Body of pancreas (tissue), 4 donors: ENCODE measurements around the gene HLA-F. TPM values are rescaled to one million over a fixed set of nuclear protein-coding genes. Genes with fewer than 3 reads are reported as not detected.
A peak's percentile ranks its signal among the peaks of the same experiment; 100 is the strongest.

Source experiments
- ATAC-seq: fragments of 150-250 bp; one replicate; pipeline ENCODE4 v1.9.1; 2016
- DNase-seq, 4 donors: peaks; one replicate each; pipeline ENCODE4 v3.0.0-alpha.2; 2019
- H3K27ac ChIP-seq, 4 donors: fragments of 200-600 bp; sonication (generic); 1 replicate in 3 of 4; 2 replicates in 1 of 4; pipeline versions ENCODE4 v1.5.1 to v1.6.1; 2016 to 2019; ENCODE audit warnings: mild to moderate bottlenecking in 1 of 4, mixed read lengths in 1 of 4, moderate library complexity in 1 of 4
- H3K27me3 ChIP-seq, 2 donors: fragments of 200-600 bp; sonication (generic); one replicate each; pipeline ENCODE4 v1.6.0; 2016; ENCODE audit warnings: mild to moderate bottlenecking in 1 of 2
- H3K36me3 ChIP-seq, 2 donors: fragments of 200-600 bp; sonication (generic); replicated peaks in 1 of 2; 2 replicates each; pipeline ENCODE4 v1.5.1; 2016; ENCODE audit warnings: low read depth in 2 of 2; ENCODE audit not compliant: insufficient read depth in 1 of 2
- H3K4me1 ChIP-seq: fragments of 200-600 bp; sonication (generic); one replicate; pipeline ENCODE4 v1.6.0; 2016
- H3K4me3 ChIP-seq, 2 donors: fragments of 200-600 bp; sonication (generic); 1 replicate in 1 of 2; 2 replicates in 1 of 2; pipeline ENCODE4 v1.5.1; 2016 to 2019
- H3K9me3 ChIP-seq, 3 donors: fragments of 200-600 bp; sonication (generic); 1 replicate in 2 of 3; 2 replicates in 1 of 3; pipeline ENCODE4 v1.5.1; 2016
- POLR2A ChIP-seq, 3 donors: fragments of 450-650 bp; IDR thresholded peaks; one replicate each; pipeline ENCODE4 v1.6.1; 2016; ENCODE audit warnings: antibody characterized with exemption in 3 of 3, mild to moderate bottlenecking in 2 of 3
- WGBS, 2 donors: methylation state at CpG; one replicate each; pipeline ENCODE4 v1.1.5; 2017; 5-methylcytosine and 5-hydroxymethylcytosine counted together
- intact Hi-C: fragments of 100-400 bp; cut with DNase I; formaldehyde crosslinking; loops from one replicate; pipeline ENCODE4 v1.15.1; 2023
- total RNA-seq, 2 donors: library from RNA; depleted of rRNA; stranded (reverse); fragments of >200 nt; gene quantifications; one replicate each; pipeline ENCODE4 v1.1.0, GENCODE V29; 2016
- TF ChIP-seq, protein P1 (sequence below), 7 experiments: fragments of 450-650 bp in 4 of 7; fragments of 200-600 bp in 3 of 7; sonication (generic) in 3 of 7; IDR thresholded peaks; one replicate each; pipeline ENCODE4 v1.5.1; 2016 to 2019; ENCODE audit warnings: antibody characterized with exemption in 7 of 7

The HLA-F gene
- total RNA-seq, 2 donors from 2014 or later = 25.4 to 51.7 TPM

DNA sequence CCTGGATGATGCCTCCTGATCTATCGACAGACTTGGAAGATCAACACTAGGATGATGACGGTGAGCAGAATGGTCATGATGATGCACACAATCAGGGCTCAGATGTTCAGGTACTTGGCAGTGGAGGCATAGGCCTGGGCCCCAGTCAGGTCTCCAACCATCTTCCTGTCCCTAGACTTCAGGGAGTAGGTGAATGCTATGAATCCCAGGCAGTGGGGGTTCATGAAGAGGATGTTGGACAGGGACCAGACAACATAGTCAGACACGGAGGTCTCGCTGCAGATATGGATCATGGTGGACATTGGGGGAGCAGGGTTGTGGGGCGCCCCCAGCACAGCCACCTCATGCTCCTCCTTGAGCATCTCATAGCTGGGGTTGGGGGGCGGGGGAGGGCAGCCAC is 27.5 kb downstream of the HLA-F start:
- Histone ChIP-seq H3K9me3 (no peaks in the 10 kb centered on the region), H3K27ac (no peak overlapping the region), H3K27me3 (no peaks in the 10 kb centered on the region), H3K4me1 (peaks cover 24% of the 10 kb centered on the region), H3K36me3 (no peaks in the 10 kb centered on the region), H3K4me3 (no peak overlapping the region)
- TF ChIP-seq POLR2A (IDR thresholded peaks at IDR 0.05) = no peak
- TF ChIP-seq, protein P1, sequence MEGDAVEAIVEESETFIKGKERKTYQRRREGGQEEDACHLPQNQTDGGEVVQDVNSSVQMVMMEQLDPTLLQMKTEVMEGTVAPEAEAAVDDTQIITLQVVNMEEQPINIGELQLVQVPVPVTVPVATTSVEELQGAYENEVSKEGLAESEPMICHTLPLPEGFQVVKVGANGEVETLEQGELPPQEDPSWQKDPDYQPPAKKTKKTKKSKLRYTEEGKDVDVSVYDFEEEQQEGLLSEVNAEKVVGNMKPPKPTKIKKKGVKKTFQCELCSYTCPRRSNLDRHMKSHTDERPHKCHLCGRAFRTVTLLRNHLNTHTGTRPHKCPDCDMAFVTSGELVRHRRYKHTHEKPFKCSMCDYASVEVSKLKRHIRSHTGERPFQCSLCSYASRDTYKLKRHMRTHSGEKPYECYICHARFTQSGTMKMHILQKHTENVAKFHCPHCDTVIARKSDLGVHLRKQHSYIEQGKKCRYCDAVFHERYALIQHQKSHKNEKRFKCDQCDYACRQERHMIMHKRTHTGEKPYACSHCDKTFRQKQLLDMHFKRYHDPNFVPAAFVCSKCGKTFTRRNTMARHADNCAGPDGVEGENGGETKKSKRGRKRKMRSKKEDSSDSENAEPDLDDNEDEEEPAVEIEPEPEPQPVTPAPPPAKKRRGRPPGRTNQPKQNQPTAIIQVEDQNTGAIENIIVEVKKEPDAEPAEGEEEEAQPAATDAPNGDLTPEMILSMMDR (IDR thresholded peaks at IDR 0.05) = no peak
- DNase-seq = no peak
- 62 to 96% methylated on average over 6 of the region's 6 CpGs for WGBS, 2 donors
- no peak for ATAC-seq
- intact Hi-C loops = no loop called here

DNA sequence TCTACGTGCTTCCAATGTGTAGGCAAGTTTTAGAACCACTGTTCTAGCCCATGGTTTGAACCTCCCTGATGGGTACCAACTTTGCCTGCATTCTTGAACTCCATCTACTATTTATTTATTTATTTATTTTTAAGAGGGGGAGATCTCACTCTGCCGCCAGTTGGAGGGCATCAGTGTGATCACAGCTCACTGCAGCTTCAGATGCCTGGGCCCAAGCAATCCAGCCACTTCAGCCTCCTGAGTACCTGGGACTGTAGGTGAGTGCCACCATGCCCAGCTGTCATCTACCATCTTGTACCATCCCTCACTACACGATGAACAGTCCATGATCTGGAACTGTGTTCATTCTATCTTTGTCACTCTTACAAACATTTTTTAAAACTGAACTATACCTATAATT is 28.2 kb downstream of the HLA-F start:
- Histone ChIP-seq H3K9me3 (no peaks in the 10 kb centered on the region), H3K4me1 (peaks cover 24% of the 10 kb centered on the region), H3K36me3 (no peaks in the 10 kb centered on the region), H3K27ac (no peak overlapping the region), H3K4me3 (no peak overlapping the region), H3K27me3 (no peaks in the 10 kb centered on the region)
- intact Hi-C loops = no loop called here
- TF ChIP-seq, protein P1 (IDR thresholded peaks at IDR 0.05) = no peak
- no peak for TF ChIP-seq POLR2A (IDR thresholded peaks at IDR 0.05)
- WGBS, 2 donors = 89 to 91% methylated on average over 3 of the region's 3 CpGs
- ATAC-seq (no peak), DNase-seq (no peak)

DNA sequence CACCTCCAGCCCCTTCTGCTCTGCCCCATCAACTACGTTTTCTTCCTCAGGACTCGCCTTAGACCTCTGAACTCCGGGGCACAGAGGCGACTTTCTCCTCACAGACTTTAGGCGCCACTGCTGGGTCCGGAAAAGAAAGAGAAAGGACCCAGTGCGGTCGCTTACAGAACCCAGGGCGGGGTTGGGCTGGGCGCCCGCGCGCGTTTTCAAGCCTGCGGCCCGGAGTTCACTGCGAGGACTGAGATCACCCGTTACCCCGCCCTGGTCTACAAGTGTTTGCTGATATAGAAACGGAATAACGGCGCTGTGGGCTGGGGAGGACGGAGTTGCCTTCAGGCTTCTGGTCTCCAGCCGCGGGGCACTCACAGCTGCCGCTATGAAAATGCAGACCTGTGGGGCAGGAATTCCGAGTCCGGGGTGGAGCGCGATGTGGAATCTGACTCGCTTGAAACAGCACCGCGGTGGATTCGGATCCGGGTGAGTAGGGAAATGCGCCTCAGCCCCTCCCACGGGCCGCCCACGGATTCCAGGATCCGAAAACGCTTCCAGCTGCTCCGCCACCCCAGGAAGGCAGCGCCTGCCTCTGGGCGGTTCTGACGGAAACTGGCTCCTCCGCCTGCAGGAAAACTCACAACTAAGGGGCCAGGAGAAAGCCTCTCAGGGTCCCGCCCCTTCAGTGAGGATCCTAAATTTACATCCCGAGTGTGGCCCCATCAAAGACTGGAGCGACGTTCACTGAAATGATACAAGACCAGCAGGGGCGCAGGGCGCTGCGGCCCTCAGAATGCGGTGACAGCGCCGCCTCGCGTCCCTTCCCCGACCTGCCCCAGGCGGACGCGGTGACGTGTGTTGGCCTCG is 29.4 kb downstream of the HLA-F start:
- intact Hi-C loops = no loop called here
- ATAC-seq (peak; percentile 85), DNase-seq (peak; percentile 88 to 91 (median 90))
- Histone ChIP-seq H3K4me3 (peak overlapping the region; percentile 48 to 98), H3K27ac (peak overlapping the region; percentile 82 to 93 (median 90)), H3K4me1 (peaks cover 20% of the 10 kb centered on the region), H3K36me3 (no peaks in the 10 kb centered on the region), H3K9me3 (no peaks in the 10 kb centered on the region), H3K27me3 (no peaks in the 10 kb centered on the region)
- WGBS, 2 donors = 1 to 2% methylated on average over 25 to 61 of the region's 64 CpGs
- TF ChIP-seq POLR2A (IDR thresholded peaks at IDR 0.05) = peak; percentile 50 to 81 (median 71)
- TF ChIP-seq, protein P1 (IDR thresholded peaks at IDR 0.05) = peak; percentile 85 to 100 (median 99)

DNA sequence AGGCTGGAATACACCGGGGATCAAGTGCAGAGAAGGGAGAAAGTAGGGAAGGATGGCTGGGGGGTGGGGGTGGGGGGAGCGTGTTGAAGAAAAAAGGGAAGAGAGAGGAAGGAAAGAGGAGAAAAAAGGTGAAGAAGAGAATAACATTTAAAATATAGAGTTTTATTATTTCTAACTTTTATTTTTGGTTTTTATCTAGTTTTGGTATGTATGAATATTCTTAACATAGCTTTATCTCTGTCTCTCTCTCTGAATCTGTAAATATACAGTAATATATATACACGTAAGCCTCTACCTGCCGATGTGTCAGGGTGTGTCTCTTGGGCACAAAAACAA is 30.0 kb downstream of the HLA-F start:
- Histone ChIP-seq H3K27ac (peak overlapping the region; percentile 82 to 93 (median 90)), H3K36me3 (no peaks in the 10 kb centered on the region), H3K4me3 (peak overlapping the region in 1 of 2 donors; percentile 98), H3K27me3 (no peaks in the 10 kb centered on the region), H3K9me3 (no peaks in the 10 kb centered on the region), H3K4me1 (peaks cover 14% of the 10 kb centered on the region)
- no peak for DNase-seq
- 5 to 12% methylated on average over 4 of the region's 4 CpGs for WGBS, 2 donors
- TF ChIP-seq POLR2A (IDR thresholded peaks at IDR 0.05) = no peak
- TF ChIP-seq, protein P1 (IDR thresholded peaks at IDR 0.05) = no peak
- ATAC-seq = no peak
- intact Hi-C loops = no loop called here
